ENCODE data around the gene AIRE. TPM values are rescaled to one million over a fixed set of nuclear protein-coding genes. Genes with fewer than 3 reads are reported as not detected.

The AIRE gene
- total RNA-seq, 2 donors from 2014 or later, result not detected

GRCh38 chr21:44331650-44332307 is 46.1 kb downstream of the AIRE start:
- Histone ChIP-seq H3K4me3 (no peak overlapping the region), H3K36me3 (no peaks in the 10 kb centered on the region), H3K27ac (no peak overlapping the region), H3K4me1 (replicated peaks) (no peaks in the 10 kb centered on the region), H3K9me3 (no peaks in the 10 kb centered on the region), H3K27me3 (replicated peaks; ENCODE audit: insufficient read depth) (no peaks in the 10 kb centered on the region)
- TF ChIP-seq POLR2AphosphoS5 (IDR thresholded peaks at IDR 0.05) (no peak), POLR2A (IDR thresholded peaks at IDR 0.05) (no peak)
- TF ChIP-seq, protein P1, sequence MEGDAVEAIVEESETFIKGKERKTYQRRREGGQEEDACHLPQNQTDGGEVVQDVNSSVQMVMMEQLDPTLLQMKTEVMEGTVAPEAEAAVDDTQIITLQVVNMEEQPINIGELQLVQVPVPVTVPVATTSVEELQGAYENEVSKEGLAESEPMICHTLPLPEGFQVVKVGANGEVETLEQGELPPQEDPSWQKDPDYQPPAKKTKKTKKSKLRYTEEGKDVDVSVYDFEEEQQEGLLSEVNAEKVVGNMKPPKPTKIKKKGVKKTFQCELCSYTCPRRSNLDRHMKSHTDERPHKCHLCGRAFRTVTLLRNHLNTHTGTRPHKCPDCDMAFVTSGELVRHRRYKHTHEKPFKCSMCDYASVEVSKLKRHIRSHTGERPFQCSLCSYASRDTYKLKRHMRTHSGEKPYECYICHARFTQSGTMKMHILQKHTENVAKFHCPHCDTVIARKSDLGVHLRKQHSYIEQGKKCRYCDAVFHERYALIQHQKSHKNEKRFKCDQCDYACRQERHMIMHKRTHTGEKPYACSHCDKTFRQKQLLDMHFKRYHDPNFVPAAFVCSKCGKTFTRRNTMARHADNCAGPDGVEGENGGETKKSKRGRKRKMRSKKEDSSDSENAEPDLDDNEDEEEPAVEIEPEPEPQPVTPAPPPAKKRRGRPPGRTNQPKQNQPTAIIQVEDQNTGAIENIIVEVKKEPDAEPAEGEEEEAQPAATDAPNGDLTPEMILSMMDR (IDR thresholded peaks at IDR 0.05), result no peak
- WGBS, result 80% methylated on average over 20 of the region's 20 CpGs
- intact Hi-C loops (cut with DNase I), result no loop called here
- DNase-seq (ENCODE audit: low spot score), result no peak

GRCh38 chr21:44332383-44332782 is 46.7 kb downstream of the AIRE start:
- no peak for TF ChIP-seq POLR2A (IDR thresholded peaks at IDR 0.05)
- TF ChIP-seq, protein P1 (IDR thresholded peaks at IDR 0.05), result no peak
- TF ChIP-seq POLR2AphosphoS5 (IDR thresholded peaks at IDR 0.05), result no peak
- DNase-seq (ENCODE audit: low spot score), result no peak
- no peaks in the 10 kb centered on the region for H3K4me1 ChIP-seq (replicated peaks)
- H3K27me3 ChIP-seq (replicated peaks; ENCODE audit: insufficient read depth), result no peaks in the 10 kb centered on the region
- no peak overlapping the region for H3K27ac ChIP-seq
- H3K4me3 ChIP-seq, result no peak overlapping the region
- intact Hi-C loops (cut with DNase I), result no loop called here
- WGBS, result 90% methylated on average over 10 of the region's 17 CpGs
- no peaks in the 10 kb centered on the region for H3K9me3 ChIP-seq
- no peaks in the 10 kb centered on the region for H3K36me3 ChIP-seq

- H3K27ac ChIP-seq, result no peak overlapping the region
- 97% methylated on average over 15 of the region's 22 CpGs for WGBS
- intact Hi-C loops (cut with DNase I), result no loop called here
- H3K27me3 ChIP-seq (replicated peaks; ENCODE audit: insufficient read depth), result no peaks in the 10 kb centered on the region
- TF ChIP-seq POLR2AphosphoS5 (IDR thresholded peaks at IDR 0.05), result no peak
- TF ChIP-seq, protein P1 (IDR thresholded peaks at IDR 0.05), result no peak
- no peak for TF ChIP-seq POLR2A (IDR thresholded peaks at IDR 0.05)
- DNase-seq (ENCODE audit: low spot score), result no peak
- H3K4me1 ChIP-seq (replicated peaks), result no peaks in the 10 kb centered on the region
- no peak overlapping the region for H3K4me3 ChIP-seq
- H3K36me3 ChIP-seq, result no peaks in the 10 kb centered on the region
- H3K9me3 ChIP-seq, result no peaks in the 10 kb centered on the region
Observed at GRCh38 chr21:44332965-44333364, 47.3 kb downstream of the AIRE start.

DNA sequence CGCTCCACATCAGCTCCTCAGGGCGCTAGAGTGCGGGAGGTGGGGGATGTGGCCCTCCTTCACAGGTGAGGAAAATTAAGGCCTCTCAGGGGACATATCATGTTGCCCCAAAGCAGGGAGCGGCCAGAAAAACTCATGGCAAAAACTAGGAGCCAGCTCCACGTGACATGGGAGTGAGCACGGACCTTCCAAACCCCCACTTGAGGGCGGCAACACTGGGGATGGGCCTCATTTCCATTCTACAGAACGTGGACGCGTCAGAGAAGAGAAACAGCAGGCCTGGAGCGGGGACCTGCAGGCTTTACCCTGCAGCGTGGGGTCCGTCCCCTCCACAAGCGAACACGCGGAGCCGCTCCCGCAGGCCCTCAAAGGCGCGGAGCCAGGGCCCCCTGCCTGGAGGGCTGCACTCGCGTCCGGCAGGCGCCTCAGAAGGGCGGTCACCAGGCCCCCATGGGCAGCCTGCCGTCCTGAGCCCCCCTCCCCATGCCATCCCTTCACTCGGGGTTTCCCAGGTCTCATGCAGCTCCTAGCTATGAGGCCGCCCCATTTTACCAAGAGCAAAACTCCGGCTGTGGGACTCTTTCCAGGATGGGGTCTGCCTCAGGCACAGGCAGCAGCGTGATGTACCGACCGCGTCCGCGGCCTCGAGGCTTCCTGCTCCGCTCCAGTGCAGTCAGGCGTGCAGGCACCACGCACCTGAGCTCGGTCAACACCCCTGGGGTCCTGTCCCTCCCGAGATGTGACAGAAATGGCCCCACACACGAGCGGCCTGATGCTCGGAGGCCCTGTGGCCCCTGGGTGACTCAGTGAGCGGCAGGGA is 48.0 kb downstream of the AIRE start:
- no peaks in the 10 kb centered on the region for H3K4me1 ChIP-seq (replicated peaks)
- WGBS, result 77% methylated on average over 44 of the region's 45 CpGs

More for the DNA sequence above, 48.0 kb downstream of the AIRE start:
- no peak overlapping the region for H3K4me3 ChIP-seq
- no peak for DNase-seq (ENCODE audit: low spot score)
- H3K27ac ChIP-seq, result no peak overlapping the region
- H3K27me3 ChIP-seq (replicated peaks; ENCODE audit: insufficient read depth), result no peaks in the 10 kb centered on the region
- no peak for TF ChIP-seq POLR2A (IDR thresholded peaks at IDR 0.05)
- TF ChIP-seq, protein P1 (IDR thresholded peaks at IDR 0.05), result no peak
- TF ChIP-seq POLR2AphosphoS5 (IDR thresholded peaks at IDR 0.05), result no peak
- intact Hi-C loops (cut with DNase I), result no loop called here
- H3K36me3 ChIP-seq, result no peaks in the 10 kb centered on the region
- no peaks in the 10 kb centered on the region for H3K9me3 ChIP-seq
